NCI-H1436 treated with DMSO at 0.1 percent for 48 hours (cell line): ENCODE results near the gene TPRA1.
A peak's percentile ranks its signal among the peaks of the same experiment; 100 is the strongest.

ENCODE experiments used
- DNase-seq: peaks from one replicate; lab custom pipeline; 2025; lab: John Stamatoyannopoulos, UW

TPRA1 gene

GRCh38 chr3:127590593-127591465 lies at the start of gene TPRA1:
TSS of gene TPRA1 (minus strand) at chr3:127590733. CDS start at chr3:127580146, 10,587 bp downstream.
- peak; percentile 98 for DNase-seq

- DNase-seq = no peak
These were observed 49.5 kb upstream of the TPRA1 start for GRCh38 chr3:127640042-127640355.

GRCh38 chr3:127639173-127640041 lies 48.9 kb upstream of the TPRA1 start:
- DNase-seq = no peak

- DNase-seq = no peak
These were observed 47.4 kb upstream of the TPRA1 start for GRCh38 chr3:127637971-127638370.

GRCh38 chr3:127637546-127637945 lies 47.0 kb upstream of the TPRA1 start:
- no peak for DNase-seq

GRCh38 chr3:127634653-127635052 lies 44.1 kb upstream of the TPRA1 start:
- DNase-seq = no peak

- no peak for DNase-seq
These were observed 41.7 kb upstream of the TPRA1 start for GRCh38 chr3:127632035-127632820.

- DNase-seq = no peak
These were observed 40.5 kb upstream of the TPRA1 start for GRCh38 chr3:127630811-127631714.

- no peak for DNase-seq
These were observed 39.2 kb upstream of the TPRA1 start for GRCh38 chr3:127629467-127630403.

GRCh38 chr3:127628788-127629466 lies 38.4 kb upstream of the TPRA1 start, which contains the start of gene PODXL2:
TSS of gene PODXL2 (plus strand) at chr3:127629185. CDS start at chr3:127629220, 35 bp downstream.
- DNase-seq = no peak

- no peak for DNase-seq
These were observed 37.9 kb upstream of the TPRA1 start for GRCh38 chr3:127628426-127628787.

- no peak for DNase-seq
These were observed 35.3 kb upstream of the TPRA1 start for GRCh38 chr3:127625821-127626220.

- DNase-seq = no peak
These were observed 33.5 kb upstream of the TPRA1 start for GRCh38 chr3:127624063-127624462.

GRCh38 chr3:127622772-127623576 lies 32.4 kb upstream of the TPRA1 start:
- no peak for DNase-seq

- no peak for DNase-seq
These were observed 31.5 kb upstream of the TPRA1 start for GRCh38 chr3:127622031-127622430.

- DNase-seq = no peak
These were observed 30.3 kb upstream of the TPRA1 start for GRCh38 chr3:127620637-127621375.

GRCh38 chr3:127618891-127619290 lies 28.4 kb upstream of the TPRA1 start:
- DNase-seq = no peak
